ENCODE measurements around the gene HES3.

The HES3 gene

DNA sequence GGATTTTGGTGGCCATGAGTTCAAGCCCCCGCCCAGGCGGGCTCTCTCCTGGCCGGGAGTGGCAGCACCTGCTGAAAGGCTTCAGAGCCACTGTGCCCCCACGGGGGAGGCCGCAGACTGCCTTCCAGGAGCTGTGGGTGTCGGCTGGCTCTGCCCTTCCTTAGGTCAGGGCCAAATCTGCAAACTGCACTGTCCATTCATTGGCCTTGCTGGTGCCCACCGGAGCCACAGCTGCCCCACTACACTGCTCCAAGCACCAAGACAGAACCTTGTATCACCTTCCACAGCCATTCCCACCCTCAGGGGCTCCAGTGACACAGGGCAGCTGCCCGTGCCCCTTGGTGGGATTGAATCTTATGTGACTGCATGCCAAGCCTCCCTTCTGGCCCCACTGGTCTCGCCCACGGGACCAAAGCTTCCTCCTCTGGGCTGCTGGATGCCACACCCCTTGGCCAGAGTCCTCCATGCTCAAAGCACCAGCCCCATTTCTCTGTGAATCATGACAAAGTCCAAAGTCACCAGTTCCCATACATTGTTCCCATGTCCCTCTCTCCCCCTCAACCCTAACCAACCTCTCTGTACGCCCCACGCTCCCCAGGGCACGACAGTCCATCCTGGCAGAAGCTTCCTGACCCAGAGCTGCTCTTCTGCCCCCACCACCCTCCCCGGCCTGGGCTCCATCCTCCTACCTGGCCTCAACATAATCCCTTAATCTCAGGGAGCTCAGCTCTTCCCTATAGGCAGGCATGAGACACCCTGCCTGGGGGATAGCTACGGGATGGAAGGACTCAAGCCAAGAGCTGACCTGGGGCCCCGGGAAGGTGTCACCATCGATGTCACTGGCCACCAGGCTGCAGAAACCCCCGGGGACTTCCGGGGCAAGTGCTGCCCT lies 37.8 kb downstream of the HES3 start:
- no peak for DNase-seq

DNA sequence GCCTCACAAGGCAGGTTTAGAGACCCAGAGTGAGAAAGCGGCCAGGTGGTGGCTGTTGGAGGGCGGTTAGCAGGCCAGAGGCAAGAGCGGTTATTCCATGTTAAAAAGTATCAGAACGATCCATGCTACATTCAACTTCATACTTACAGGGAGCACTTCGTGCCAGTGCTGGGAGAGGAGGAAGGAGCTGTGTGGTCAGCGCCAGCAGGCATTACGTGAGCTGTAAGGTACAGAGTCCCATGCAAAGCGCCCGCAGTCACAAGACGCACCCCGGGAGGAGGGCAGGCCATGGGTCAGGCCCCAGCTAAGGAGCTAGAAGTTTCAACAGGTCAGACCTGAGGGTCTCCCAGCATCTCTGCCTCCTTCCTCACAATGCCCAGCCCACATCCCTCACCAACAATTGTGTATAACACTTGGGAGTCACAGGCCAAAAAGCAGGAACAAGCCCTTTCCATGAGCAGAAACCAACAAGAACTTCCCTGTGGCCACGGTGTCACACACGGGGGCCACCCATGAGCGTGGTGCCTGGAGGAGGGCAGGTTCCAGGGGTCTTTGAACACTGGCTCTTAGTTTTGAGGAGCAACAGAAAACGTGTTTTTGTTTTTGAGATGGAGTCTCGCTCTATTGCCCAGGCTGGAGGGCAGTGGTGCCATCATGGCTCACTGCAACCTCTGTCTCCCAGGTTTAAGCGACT lies 38.7 kb downstream of the HES3 start:
- DNase-seq: no peak

DNA sequence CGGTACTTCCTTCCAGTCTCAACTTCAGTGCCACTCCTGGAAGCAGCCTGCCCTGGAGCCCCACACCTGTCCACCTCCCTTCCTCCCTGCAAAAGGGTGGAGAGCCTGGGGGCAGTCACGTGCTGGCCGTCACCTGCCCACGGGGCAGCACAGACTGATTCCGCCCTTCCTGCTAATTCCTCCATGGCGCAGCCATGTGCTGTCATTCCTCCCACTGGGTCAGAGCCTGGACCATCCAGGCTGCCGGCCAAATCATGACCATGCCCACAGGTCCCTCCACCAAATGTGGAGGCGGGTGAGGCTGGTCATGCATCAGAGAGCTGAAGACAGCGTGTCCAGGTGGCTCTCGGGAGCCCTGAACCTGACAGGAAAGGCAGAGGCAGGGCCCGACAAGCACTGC lies 41.4 kb downstream of the HES3 start:
- no peak for DNase-seq

DNA sequence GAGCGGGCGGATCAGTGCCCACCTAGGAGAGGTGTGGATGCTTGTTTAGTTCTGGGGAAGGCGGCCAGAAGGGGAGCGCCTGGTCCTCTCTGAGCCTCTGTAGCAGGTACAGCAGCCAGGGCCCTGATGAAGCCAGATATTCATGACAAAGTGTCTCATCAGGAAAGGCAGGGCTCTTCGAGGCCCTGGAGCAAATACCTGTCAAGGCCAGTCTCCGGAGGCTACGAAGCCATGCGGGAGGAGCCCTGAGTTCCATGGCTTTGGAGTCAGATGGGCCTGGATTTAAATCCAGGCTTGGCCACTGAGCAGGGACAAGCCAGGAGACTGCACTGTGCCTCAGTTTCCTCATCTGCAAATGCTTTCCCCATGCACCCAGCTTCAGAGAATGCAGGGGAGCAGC lies 42.3 kb downstream of the HES3 start:
- DNase-seq: no peak

DNA sequence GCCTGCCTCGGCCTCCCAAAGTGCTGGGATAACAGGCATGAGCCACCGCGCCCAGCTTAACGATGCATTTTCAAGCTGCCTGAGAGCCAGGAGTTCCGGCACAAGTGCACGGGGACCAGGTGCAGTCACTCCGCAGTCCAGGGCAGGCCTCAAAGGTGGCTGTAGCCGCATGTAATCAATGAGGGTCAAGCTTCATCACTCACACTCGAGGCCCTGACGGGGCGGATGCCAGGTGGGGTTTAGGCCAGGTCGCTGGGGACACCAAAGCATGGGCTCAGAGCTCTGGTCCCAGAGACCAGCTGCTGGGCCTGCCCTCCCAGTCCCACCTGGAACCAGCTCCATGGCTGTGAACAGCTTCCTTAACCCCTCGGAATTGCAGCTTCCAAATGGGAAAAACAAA lies 43.0 kb downstream of the HES3 start:
- no peak for DNase-seq

DNA sequence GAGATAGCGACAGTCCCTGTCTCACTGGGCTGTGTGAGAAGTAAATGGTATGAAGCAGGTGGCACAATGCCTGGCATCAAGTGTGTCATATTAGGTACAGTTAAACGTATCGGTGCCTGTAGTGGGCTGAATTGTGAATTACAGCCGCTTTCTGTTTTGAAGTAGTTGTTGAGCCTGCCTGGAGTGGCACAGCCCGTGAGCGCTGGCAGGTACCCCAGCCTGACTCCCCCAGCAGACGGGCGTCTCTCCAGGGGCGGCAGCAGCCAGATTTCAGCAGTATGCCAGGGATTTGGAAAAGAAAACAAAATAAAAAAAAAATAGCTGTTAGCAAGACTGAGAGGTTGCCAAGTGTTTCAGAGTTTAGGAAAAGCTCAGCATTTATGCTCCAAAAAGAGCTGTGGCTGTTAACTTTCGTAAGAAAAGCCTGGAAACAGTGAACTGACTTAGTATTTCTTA lies 43.5 kb downstream of the HES3 start:
- DNase-seq: no peak

DNA sequence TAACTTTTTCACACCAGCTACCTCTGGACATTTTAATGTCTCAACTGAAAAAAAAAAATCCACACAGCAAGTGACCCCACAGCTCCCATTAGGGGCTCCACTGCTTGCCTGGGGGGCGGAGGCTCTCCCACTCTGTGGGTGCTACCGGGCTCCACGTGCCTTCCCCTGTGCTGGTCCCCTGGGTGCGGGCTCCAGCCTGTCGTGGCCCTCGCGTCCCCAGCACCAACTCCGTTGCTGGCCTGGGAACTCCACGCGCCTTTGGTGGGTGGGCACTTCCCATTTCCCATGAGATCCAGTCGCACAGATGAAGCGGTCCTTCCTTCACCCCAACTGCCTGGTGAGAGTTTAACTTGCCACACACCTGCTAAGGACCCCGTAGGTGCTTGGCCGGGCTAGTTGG lies 44.0 kb downstream of the HES3 start:
- no peak for DNase-seq

DNA sequence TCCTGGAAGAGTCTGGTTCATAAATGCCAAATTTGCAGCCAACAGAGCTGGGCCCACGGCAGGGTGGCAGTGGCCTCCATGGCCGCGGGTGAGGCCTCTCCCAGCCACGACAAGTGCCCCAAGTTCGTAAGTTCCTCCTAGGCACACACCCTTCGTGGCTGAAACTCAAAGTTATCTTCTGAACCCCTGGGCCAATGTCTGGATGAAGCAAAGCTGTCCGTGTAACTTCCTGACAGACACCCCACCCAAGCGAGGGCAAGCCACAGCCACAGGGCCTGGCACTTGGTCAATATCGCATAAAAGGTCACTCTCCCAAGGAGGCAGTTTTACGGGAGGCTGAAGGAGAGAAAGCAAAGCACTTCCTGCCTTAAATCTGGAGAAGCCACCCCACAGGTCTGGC lies 44.7 kb downstream of the HES3 start:
- no peak for DNase-seq

DNA sequence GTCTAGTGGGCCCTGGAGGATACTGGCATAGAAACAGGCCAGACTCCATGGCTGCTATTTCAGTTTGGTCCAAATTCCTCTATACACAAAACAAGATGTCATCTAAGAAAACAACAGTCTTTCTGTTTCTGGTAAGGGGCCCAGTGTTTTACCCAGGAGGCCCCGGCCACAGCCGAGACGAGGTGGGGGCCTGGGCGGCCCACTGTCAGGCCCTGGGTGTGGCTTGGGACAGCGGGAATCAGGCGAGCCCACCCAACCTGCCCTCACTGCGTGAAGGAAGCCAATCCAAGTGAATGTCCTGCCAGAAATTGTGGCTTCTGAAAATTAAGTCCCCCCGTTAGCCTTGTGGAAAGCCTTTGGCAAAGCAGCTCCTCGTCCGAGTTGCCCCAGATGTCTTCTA lies 48.1 kb downstream of the HES3 start:
- no peak for DNase-seq

DNA sequence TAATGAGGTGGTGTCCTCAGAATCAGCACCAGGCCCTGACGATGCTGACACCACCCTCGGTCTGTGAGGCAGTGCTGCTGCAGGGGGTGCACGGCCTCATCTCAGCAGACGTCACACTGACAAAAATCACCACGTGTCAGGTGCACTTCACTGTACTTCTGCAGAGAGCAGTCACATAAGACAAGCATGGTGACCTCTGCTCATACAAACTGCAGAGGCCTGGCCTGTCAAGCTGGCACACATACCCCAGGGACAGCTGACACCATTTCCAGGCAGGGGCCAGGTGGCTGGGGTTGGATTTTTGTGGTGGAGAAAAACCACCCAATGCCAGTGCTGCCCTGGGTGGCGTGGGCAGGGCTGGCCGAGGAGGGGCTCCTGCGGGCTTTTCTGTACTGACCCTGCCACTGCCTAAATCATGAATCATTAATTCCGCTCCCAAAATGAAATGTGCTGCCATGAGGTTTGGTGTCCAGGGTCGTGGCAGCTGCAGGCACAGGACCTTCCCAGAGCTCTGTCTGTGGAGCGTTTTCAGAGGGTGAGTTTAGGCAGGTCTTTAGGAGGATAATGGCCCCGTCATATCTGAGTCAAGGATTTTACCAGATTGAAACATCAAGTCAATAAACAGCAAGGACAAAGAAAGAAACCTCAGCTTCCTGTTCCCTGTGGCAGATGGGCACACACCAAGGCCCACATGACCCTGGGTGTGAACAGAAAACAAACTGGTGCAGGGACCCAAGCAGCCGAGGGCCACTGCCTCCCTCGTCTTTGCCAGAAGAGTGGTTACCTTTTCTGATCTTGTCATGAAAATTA lies 50.3 kb downstream of the HES3 start:
- no peak for DNase-seq

DNA sequence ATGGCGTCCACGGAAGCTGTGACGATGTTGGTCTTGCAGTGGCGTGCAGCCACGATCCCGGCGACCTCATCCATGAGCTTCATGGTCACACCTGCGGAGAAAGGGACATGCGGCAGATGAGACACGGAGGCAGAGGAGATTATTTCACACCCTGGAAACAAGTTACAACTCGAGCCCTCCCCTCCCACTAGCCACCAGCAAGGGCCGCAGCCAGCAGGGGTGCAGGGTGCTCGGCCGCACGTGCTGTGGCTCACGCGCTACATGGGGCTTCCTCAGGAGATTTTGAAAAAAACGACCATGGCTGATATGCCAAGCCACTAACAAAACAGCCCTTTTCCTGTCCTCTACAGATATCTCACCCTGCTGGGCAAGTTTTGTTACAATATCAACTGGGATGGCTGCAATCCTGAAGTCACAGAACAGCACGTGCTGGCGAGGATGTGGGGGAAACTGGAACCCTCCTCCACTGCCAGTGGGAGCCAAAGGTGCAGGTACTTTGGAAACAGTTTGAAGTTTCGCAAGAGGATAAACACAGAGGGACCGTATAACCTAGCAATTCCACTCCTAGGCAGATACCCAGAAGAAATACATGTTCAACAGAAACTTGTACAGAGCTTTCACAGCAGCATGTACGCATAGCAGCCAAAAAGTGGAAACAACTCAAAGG lies 51.0 kb downstream of the HES3 start:
- no peak for DNase-seq
